ENCODE results near the gene AP1B1.
"Not testable (repeated sequence)": the region's sequence is repeated elsewhere in the genome, so short reads cannot be mapped to it uniquely, and the experiment has no call there.

AP1B1 gene

DNA sequence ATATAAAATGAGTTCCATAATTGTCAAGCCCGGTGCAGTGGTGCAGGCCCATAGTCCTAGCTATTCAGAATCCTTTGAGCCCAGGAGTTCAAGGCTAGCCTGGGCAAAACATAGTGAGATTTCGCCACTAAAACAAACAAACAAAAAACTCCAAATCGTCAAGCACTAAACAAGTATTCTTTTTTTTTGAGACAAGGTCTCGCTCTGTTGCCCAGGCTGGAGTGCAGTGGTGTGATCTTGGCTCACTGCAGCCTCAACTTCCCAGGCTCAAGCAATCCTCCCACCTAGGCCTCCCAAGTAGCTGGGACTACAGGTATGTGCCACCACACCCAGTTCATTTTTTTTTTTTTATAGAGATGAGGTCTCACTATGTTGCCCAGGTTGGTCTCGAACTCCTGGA lies 43.5 kb downstream of the AP1B1 start:
- not testable (repeated sequence) for H3K4me1 Mint-ChIP-seq, H3K27me3 Mint-ChIP-seq, H3K9me3 Mint-ChIP-seq, H3K4me3 Mint-ChIP-seq, H3K36me3 Mint-ChIP-seq
- H3K27ac Mint-ChIP-seq = peak overlapping the region; percentile 51

- no peaks in the 10 kb centered on the region for H3K9me3 Mint-ChIP-seq
- H3K4me1 Mint-ChIP-seq = no peaks in the 10 kb centered on the region
- no peaks in the 10 kb centered on the region for H3K27me3 Mint-ChIP-seq
- no peak overlapping the region for H3K27ac Mint-ChIP-seq
- no peak overlapping the region for H3K4me3 Mint-ChIP-seq
- H3K36me3 Mint-ChIP-seq = peaks cover 4% of the 10 kb centered on the region
These were observed 44.2 kb downstream of the AP1B1 start for GRCh38 chr22:29344137-29344536.

- no peak overlapping the region for H3K4me3 Mint-ChIP-seq
- no peaks in the 10 kb centered on the region for H3K4me1 Mint-ChIP-seq
- no peaks in the 10 kb centered on the region for H3K27me3 Mint-ChIP-seq
- H3K36me3 Mint-ChIP-seq = peaks cover 2% of the 10 kb centered on the region
- no peaks in the 10 kb centered on the region for H3K9me3 Mint-ChIP-seq
- H3K27ac Mint-ChIP-seq = peak overlapping the region; percentile 72
These were observed 45.0 kb downstream of the AP1B1 start for GRCh38 chr22:29343313-29343805.

DNA sequence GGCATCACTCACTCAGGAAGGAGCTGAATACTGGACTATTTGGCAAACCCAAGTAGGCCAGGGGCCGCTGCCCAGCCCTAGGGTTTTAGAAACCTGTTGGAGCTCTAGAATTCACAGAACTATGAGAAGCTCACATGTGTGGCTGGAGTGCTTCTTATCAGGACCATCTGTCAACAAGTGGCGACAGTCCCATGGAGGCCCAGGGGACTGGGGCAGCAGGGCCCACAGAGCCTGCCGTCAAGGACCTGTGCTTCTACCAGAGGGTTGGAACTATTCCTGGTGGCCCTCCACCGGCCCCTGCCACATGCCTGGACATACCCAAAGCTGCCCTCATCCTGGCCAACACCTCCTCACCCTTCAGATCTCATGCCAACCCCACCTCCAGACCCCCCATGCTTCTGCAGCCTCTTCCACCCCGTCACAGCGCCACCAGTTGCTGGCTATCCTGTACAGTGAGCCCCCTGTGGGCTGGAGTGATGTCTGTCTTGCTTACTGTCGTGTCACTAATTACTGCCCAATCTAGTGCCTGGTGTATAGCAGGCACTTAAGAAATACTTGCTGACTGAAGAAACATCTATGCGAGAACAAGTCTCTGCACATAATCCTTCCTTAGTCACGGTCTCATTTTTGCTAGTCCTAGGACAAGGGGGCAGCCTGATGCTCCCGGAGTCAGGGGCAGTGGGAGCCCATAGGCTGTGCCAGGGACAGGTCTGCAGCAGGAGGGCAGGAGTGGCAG lies 45.6 kb downstream of the AP1B1 start:
- H3K36me3 Mint-ChIP-seq = peaks cover 2% of the 10 kb centered on the region
- peak overlapping the region; percentile 72 for H3K27ac Mint-ChIP-seq
- no peaks in the 10 kb centered on the region for H3K27me3 Mint-ChIP-seq
- no peak overlapping the region for H3K4me3 Mint-ChIP-seq
- H3K9me3 Mint-ChIP-seq = no peaks in the 10 kb centered on the region
- H3K4me1 Mint-ChIP-seq = no peaks in the 10 kb centered on the region

GRCh38 chr22:29342177-29342576 lies 46.2 kb downstream of the AP1B1 start:
- H3K36me3 Mint-ChIP-seq = no peaks in the 10 kb centered on the region

DNA sequence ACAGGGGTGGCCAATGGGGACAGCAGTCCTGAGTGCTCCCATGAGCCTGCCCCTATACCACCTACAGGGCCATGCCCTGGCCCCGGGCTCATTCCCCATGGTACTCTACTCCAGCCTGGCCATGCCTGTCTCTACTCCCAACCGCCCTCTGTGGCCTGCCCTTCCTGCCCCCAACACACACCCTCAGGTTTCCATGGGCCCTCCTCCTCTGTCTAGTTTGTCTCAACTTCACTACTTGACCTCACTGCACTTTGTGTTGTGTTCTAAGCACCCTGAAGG lies 46.6 kb downstream of the AP1B1 start:
- peaks cover 3% of the 10 kb centered on the region for H3K36me3 Mint-ChIP-seq
- H3K9me3 Mint-ChIP-seq = no peaks in the 10 kb centered on the region

More at GRCh38 chr22:29342177-29342576, 46.2 kb downstream of the AP1B1 start:
- Mint-ChIP-seq H3K4me1 (no peaks in the 10 kb centered on the region), H3K4me3 (no peak overlapping the region), H3K27ac (no peak overlapping the region), H3K9me3 (no peaks in the 10 kb centered on the region), H3K27me3 (no peaks in the 10 kb centered on the region)

GRCh38 chr22:29341056-29341848 lies 47.1 kb downstream of the AP1B1 start:
- Mint-ChIP-seq H3K4me1 (no peaks in the 10 kb centered on the region), H3K36me3 (peaks cover 3% of the 10 kb centered on the region), H3K27me3 (no peaks in the 10 kb centered on the region), H3K4me3 (no peak overlapping the region), H3K9me3 (no peaks in the 10 kb centered on the region), H3K27ac (no peak overlapping the region)

More for the DNA sequence above, 46.6 kb downstream of the AP1B1 start:
- Mint-ChIP-seq H3K4me3 (no peak overlapping the region), H3K27me3 (no peaks in the 10 kb centered on the region), H3K27ac (no peak overlapping the region), H3K4me1 (no peaks in the 10 kb centered on the region)

DNA sequence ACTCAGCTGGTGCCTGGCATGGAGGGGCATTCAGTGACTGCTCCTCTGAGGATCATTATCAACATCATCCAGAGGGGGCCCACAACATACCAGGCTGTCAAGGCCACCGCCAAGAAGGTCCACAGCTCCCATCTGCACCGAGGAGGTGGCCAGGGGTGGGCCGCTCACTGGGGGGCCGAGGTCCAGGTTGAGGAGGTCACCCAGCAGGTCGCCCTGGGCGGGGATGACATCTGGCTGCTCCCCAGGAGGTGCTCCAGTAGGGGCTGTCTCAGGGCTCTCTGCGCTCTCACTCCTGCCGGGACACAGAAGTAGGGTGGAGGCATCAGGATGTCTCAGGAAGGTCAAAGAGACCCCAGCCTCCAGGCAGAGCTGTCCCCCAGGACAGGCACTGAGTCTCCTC lies 47.8 kb downstream of the AP1B1 start:
- Mint-ChIP-seq H3K36me3 (peaks cover 3% of the 10 kb centered on the region), H3K4me3 (no peak overlapping the region), H3K9me3 (no peaks in the 10 kb centered on the region), H3K4me1 (no peaks in the 10 kb centered on the region), H3K27ac (no peak overlapping the region), H3K27me3 (no peaks in the 10 kb centered on the region)

DNA sequence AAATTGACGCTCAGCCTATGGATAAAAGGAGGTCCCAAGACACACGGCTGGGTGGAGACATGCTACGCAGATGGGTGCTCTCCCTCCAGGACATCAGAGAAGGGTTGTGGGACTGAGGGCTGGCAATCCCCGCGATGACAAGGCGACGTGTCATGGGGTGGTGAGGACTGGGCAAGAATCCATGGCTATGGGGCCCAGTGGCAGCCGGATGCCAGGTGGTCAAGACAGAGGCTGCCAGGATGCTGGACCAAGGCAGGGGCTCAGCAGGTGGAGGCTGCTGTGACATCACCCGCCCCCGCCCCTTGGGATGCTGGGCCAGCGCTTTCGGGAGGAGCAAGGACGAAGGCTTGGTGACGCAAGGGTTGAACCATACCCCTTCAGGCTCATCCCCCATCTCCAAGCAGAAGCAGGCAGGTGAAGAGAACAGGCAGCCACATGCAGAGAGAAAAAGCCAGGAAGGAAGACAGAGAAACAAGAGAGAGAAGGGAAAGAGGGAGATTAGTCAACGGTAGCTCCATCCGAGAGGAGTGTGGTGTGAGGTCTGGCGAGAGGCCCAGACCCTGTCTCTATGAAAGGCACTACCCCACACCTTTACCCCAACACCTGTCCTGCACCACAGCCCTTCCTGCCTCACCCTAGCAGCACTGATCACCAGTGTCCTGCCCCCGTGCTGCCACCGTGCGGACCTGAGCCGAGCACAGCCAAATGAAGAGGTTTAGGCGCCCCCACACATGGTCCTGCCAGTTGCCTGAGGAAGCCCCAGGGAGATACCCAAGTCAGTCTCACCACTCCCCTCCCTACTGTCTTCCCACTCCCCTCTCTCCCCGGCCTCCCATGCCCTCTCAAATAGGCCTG lies 48.8 kb downstream of the AP1B1 start:
- H3K27me3 Mint-ChIP-seq = no peaks in the 10 kb centered on the region
- H3K36me3 Mint-ChIP-seq = peaks cover 3% of the 10 kb centered on the region
- no peaks in the 10 kb centered on the region for H3K9me3 Mint-ChIP-seq
- H3K4me3 Mint-ChIP-seq = no peak overlapping the region
- H3K27ac Mint-ChIP-seq = no peak overlapping the region
- H3K4me1 Mint-ChIP-seq = no peaks in the 10 kb centered on the region

- no peaks in the 10 kb centered on the region for H3K27me3 Mint-ChIP-seq
- H3K9me3 Mint-ChIP-seq = no peaks in the 10 kb centered on the region
- no peak overlapping the region for H3K4me3 Mint-ChIP-seq
- peaks cover 3% of the 10 kb centered on the region for H3K36me3 Mint-ChIP-seq
- no peaks in the 10 kb centered on the region for H3K4me1 Mint-ChIP-seq
- no peak overlapping the region for H3K27ac Mint-ChIP-seq
These were observed 50.0 kb downstream of the AP1B1 start for GRCh38 chr22:29338398-29338797.

GRCh38 chr22:29337631-29338284 lies 50.6 kb downstream of the AP1B1 start:
- no peak overlapping the region for H3K4me3 Mint-ChIP-seq
- peaks cover 3% of the 10 kb centered on the region for H3K36me3 Mint-ChIP-seq
- no peaks in the 10 kb centered on the region for H3K9me3 Mint-ChIP-seq
- H3K27ac Mint-ChIP-seq = no peak overlapping the region
- H3K4me1 Mint-ChIP-seq = no peaks in the 10 kb centered on the region
- no peaks in the 10 kb centered on the region for H3K27me3 Mint-ChIP-seq

DNA sequence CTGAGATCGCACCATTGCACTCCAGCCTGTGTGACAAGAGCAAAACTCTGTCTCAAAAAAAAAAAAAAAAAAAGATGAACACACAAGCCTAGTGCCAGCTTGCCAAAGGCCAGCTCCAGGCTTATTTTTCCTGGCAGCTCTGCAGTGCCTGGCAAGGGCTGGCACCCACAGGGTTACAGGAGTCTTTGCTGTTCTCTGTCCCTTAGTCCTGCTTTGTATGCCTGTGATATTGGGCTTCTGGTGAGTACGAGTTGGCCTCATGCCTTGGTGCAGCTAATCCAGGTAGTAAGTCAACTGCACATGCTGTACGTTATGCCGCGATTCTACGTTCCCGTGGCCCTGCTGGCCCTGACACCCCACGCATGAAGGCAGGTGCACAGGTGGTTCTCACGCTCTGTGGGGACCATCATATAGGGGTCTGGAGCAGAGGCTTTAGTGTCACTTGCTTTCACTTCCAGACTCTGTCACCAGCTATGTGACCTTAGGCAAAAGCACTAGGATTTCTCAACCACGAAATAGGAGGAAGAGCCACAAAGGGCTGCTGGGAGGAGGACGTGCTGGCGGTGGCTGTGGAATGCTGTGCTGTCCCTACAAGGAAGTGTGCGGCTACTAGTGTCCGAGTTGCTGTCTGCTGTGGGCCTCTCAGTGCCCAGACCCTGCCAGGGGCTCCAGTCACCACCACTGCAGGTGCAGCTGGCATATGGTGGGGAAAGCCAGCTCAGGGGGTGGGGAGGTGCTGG lies 51.4 kb downstream of the AP1B1 start:
- Mint-ChIP-seq H3K4me3 (no peak overlapping the region), H3K27ac (no peak overlapping the region), H3K4me1 (no peaks in the 10 kb centered on the region), H3K9me3 (no peaks in the 10 kb centered on the region), H3K27me3 (no peaks in the 10 kb centered on the region), H3K36me3 (peaks cover 3% of the 10 kb centered on the region)

DNA sequence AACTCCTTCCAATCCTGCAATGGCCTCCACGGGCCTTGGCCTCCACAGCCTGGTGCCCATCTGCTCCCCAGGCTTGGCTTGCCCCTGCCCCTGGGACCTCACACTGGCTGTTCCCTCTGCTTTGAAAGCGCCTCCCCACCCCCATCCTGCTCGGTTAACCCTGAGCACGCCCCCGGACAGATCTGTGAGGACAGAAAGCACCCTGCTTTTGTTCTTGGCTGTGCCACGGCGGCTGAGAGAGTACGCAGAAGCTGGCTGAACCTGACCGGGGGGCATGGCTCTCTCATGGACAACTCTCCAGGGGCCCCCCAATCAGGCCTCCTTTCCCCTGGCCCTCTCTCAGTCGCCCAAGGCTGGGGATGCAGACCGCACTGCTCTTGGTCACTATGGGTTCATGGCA lies 52.7 kb downstream of the AP1B1 start:
- H3K27ac Mint-ChIP-seq = no peak overlapping the region
- H3K9me3 Mint-ChIP-seq = no peaks in the 10 kb centered on the region
- no peaks in the 10 kb centered on the region for H3K27me3 Mint-ChIP-seq
- H3K4me1 Mint-ChIP-seq = no peaks in the 10 kb centered on the region
- peaks cover 3% of the 10 kb centered on the region for H3K36me3 Mint-ChIP-seq
- no peak overlapping the region for H3K4me3 Mint-ChIP-seq

GRCh38 chr22:29334696-29335344 lies 53.5 kb downstream of the AP1B1 start:
- H3K4me3 Mint-ChIP-seq = no peak overlapping the region
- no peaks in the 10 kb centered on the region for H3K9me3 Mint-ChIP-seq
- H3K27me3 Mint-ChIP-seq = no peaks in the 10 kb centered on the region
- H3K36me3 Mint-ChIP-seq = peaks cover 3% of the 10 kb centered on the region
- H3K4me1 Mint-ChIP-seq = no peaks in the 10 kb centered on the region
- H3K27ac Mint-ChIP-seq = no peak overlapping the region
